GM21619 (cell line): ENCODE data around the gene GON7.
"Not testable (repeated sequence)": the region's sequence is repeated elsewhere in the genome, so short reads cannot be mapped to it uniquely, and the experiment has no call there.

Experiments used
- ATAC-seq: cut with Tn5 transposase; IDR thresholded peaks from one replicate; pipeline ENCODE4 v1.9.1; 2021; ENCODE audit not compliant: unreplicated experiment

Gene GON7

GRCh38 chr14:93200553-93200952 is 6.3 kb downstream of the GON7 start:
- ATAC-seq, result no peak

DNA sequence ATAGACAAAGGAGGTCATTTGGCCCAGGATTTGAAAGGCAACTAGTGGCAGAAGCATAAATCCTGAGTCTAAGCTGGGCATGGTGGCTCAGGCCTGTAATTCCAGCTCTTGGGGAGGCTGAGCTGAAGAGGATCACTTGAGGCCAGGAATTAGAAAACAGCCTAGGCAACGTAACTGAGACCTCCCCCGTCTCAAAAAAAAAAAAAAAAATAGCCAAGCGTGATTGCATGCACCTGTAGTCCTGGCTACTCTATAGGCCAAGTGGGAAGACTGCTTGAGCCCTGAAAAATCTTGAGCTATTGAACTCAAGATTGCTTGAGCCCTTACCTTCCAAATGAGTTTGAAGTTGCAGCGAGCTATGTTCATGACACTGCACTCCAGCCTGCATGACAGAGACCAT is 7.8 kb downstream of the GON7 start:
- ATAC-seq, result no peak

GRCh38 chr14:93195316-93195999 is 11.4 kb downstream of the GON7 start:
- ATAC-seq, result no peak

DNA sequence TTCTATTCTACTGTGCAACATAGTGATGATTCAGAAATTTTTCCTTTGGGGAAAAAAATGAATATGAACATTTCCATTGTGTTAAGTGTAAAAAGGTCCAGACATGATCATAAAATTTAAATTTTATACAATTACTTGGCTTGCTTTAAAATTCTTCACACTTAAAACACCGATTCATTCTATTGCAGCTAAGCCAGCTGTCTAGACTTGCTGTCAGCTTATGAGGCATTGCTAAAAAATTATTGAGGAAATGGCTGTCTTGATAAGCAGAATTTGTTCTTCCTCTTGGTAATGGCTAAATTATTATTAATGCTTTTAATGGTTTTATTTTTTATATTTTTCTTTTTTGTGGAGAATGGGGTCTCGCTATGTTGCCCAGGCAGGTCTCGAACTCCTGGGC is 19.9 kb downstream of the GON7 start:
- ATAC-seq, result no peak

GRCh38 chr14:93186466-93186865 is 20.4 kb downstream of the GON7 start:
- no peak for ATAC-seq

- ATAC-seq, result no peak
Observed at GRCh38 chr14:93185349-93185720, 21.5 kb downstream of the GON7 start.

DNA sequence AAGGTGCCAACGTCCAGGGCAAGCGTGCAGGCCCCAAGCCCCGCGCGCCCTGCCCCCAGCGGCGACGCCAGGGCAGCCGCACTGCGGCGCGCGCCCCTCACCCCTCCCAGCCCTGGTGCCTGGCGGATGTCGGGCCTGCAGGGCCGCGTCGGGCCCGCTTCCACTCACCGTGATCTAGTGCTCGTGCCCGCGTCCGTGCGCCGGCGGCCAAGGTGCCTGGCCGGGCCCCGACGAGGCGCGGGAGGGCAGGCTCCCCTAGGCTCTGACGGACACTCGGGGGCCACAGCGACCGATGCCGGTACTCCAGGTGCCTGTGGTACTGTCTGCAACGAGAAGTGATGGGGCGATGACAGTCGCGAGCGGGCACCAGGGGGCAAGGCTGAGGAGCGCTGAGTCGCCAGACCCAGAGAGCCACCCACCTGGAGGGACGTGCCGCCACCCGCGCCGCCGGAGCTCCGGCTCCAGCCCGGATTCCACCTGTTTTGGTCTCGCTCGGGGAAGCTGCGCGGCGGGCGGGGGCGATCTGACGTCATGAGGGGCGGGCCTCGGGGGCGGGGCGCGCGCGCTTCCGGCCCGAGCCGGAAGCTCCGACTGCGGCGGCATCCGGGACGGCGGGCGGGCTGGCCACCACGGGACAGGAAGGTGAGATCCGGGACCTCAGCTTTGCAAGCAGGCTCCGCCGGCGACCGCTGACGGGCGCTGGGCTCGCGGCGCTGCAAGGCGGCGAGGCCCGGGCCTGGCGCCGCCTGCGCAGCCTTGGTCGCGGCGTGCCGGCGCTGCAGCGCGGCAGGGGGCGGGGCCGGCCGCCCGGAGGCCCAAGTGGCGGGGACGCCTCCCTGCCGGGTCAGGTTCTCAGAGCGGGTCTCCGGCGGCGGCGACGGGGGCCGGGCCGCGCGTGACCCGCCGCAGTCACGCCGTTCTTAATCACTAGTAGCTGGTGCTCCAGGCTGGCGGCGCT is 22.2 kb downstream of the GON7 start, which contains the start of the genes LYSET and MOAP1:
TSS of gene LYSET (plus strand) at position 927 of the 958 bp plus-strand sequence. CDS start 89 bp downstream, outside the sequence.
TSS of gene MOAP1 (minus strand) at position 507 of the 958 bp plus-strand sequence. CDS start 655 bp downstream, outside the sequence.
- peak; percentile 83 for ATAC-seq

DNA sequence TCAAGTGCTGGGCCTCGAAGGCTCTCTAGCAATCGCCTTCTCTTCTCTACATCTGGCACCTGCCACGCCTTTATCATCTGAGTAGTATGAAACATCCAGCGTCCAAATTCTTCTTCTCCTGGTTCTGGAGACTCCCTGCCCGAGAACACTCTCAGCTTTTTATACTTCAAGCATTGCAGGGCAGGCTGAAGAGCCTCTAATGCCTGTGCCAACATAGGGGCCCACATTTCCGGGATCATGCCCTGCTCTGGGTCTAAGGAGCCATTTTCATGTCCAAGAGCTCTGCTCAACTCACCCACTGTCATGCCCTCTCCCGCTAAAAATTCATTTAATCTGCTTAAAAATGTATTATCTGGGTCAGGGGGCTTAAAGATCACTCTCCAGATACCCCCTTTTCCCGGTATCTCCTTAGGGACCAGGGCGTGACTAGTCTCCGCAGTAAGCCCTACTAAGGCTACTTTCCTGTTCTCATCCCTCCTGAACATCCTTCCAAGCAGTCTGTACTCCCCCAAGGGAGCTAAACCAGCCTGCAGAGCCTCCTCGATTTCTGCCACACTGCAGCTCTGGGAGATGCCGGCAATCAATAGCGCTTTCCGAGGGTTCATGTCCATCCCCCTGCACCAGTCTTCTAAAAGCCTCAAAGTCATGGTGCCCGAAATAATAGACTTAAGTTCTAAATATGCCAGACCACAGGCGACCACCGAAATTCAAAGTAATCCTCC is 23.1 kb downstream of the GON7 start:
- no peak for ATAC-seq

GRCh38 chr14:93175492-93175891 is 31.4 kb downstream of the GON7 start:
- ATAC-seq, result no peak

- not testable (repeated sequence) for ATAC-seq
Observed at GRCh38 chr14:93174731-93175130, 32.1 kb downstream of the GON7 start.

DNA sequence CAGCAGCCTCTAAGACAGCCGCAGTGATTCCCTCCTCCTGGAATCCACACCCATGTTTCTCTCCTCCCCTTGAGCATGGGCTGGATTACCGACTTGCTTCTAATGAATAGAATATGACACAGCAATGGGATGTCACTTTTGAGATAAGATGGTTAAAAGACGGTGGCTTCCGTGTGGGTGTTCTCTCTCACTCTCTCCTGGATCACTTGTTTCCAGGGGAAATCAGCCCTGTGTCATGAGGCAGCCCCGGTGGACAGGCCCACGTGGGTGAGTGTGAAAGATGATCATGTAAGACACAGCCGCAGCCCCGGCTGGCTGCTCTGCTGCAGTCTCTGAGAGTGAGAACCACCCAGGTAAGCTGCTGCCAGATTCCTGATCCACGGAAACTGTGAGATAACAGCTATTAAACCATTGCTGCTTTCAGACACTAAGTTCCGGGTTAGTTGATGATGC is 32.9 kb downstream of the GON7 start:
- no peak for ATAC-seq

DNA sequence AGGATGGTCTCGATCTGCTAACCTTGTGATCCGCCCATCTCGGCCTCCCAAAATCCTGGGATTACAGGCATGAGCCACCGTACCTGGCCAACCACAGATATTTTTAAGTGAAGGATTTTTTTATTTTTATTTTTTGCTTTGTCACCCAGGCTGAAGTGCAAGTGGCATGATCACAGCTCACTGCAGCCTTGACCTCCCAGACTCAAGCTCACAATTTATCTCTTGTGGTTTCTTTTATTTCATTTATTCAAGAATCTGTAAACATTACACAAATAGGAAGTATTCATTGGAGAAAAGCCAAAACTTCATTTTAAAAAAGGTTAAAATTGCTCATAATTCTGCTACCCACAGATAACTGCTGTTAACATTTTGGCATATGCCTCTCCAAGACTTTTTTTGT is 35.5 kb downstream of the GON7 start:
- no peak for ATAC-seq

DNA sequence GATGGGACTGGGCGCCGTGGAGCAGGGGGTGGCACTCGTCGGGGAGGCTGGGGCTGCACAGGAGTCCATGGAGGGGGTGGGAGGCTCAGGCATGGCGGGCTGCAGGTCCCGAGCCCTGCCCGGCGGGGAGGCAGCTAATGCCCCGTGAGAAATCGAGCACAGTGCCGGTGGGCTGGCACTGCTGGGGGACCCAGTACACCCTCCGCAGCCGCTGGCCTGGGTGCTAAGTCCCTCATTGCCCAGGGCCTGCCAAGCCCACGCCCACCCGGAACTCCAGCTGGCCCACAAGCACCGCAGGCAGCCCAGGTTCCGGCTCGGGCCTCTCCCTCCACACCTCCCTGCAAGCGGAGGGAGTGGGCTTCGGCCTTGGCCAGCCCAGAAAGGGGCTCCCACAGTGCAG is 36.7 kb downstream of the GON7 start:
- not testable (repeated sequence) for ATAC-seq

GRCh38 chr14:93169619-93170018 is 37.2 kb downstream of the GON7 start:
- not testable (repeated sequence) for ATAC-seq

GRCh38 chr14:93168610-93169009 is 38.3 kb downstream of the GON7 start:
- ATAC-seq, result not testable (repeated sequence)

DNA sequence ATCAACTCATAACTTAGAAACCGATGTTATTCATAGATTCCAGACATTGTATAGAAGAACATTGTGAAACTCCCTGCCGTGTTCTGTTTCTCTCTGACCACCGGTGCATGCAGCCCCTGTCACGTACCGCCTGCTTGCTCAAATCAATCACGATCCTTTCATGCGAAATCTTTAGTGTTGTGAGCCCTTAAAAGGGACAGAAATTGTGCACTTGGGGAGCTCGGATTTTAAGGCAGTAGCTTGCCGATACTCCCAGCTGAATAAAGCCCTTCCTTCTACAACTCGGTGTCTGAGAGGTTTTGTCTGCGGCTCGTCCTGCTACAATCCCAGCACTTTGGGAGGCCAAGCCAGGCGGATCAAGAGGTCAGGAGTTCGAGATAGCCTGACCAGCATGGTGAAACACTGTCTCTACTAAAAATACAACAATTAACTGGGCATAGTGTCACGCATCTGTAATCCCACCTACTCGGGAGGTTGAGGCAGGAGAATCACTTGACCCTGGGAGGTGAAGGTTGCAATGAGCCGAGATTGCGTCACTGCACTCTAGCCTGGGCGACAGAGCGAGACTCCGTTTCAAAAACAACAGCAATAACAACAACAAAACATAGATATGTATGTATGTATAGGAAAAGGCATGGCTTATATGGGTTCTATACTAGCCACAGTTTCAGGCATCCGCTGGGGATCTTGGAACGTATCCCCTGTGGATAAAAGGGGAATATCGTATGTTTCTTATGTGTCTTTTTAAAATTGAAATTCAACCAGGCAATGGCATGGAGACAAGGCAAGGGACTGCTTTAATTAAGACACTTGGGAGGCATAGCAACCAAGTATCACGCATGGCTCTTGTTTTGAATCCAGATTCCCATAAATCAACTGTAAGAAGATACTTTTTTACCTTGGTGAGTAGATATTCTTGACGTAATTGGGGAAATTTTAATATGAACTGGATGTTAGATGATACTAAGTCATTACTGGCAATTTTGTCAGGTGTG is 41.3 kb downstream of the GON7 start:
- ATAC-seq, result not testable (repeated sequence)

GRCh38 chr14:93163564-93163963 is 43.3 kb downstream of the GON7 start:
- ATAC-seq, result no peak

GRCh38 chr14:93161411-93161940 is 45.4 kb downstream of the GON7 start:
- ATAC-seq, result no peak

DNA sequence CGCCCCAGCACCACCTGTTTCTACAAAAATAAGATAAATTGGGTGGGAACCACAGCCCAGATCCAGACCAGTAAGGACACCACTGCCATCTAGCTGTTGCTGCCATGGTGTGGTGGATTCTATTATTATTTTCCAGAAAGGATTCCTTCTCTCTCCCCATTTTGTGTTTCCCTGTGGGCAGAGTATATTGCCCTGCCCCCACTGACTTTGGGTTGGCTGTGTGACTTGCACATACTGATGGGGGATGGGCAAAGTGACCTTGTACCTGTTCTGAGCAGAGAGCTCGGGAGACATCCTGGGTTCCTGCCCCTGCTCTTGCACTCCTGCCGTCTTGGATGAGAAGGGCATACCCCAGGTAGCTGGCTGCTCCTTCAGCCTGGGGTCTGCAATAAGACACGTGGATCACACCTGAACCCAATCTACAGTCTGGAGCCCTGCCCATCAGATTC is 46.5 kb downstream of the GON7 start:
- ATAC-seq, result no peak
